Hepatocyte (in vitro differentiated cells): ENCODE measurements around the gene FRY. TPM values are rescaled to one million over a fixed set of nuclear protein-coding genes. Genes with fewer than 3 reads are reported as not detected.
A peak's percentile ranks its signal among the peaks of the same experiment; 100 is the strongest.
"Not testable (repeated sequence)": the region's sequence is repeated elsewhere in the genome, so short reads cannot be mapped to it uniquely, and the experiment has no call there.

Experiments used
- DNase-seq: peaks from one replicate; pipeline ENCODE4 v3.0.0-alpha.2; 2016; ENCODE audit warnings: low spot score
- H2AFZ ChIP-seq: fragments of 200-600 bp; sonication (generic); 2 replicates; pipeline ENCODE4 v1.6.0; 2016; ENCODE audit warnings: antibody characterized with exemption, mild to moderate bottlenecking
- H3K27ac ChIP-seq: fragments of 200-600 bp; sonication (generic); 2 replicates; pipeline ENCODE4 v1.5.1; 2016; ENCODE audit warnings: mild to moderate bottlenecking
- H3K27me3 ChIP-seq: fragments of 200-600 bp; sonication (generic); 2 replicates; pipeline ENCODE4 v1.6.1; 2016
- H3K36me3 ChIP-seq: fragments of 200-600 bp; sonication (generic); replicated peaks from 2 replicates; pipeline ENCODE4 v1.5.1; 2016; ENCODE audit warnings: low read depth; ENCODE audit not compliant: insufficient read depth
- H3K4me1 ChIP-seq: fragments of 200-600 bp; sonication (generic); 2 replicates; pipeline ENCODE4 v1.5.1; 2016; ENCODE audit warnings: mild to moderate bottlenecking, moderate library complexity; ENCODE audit not compliant: insufficient read depth
- H3K4me2 ChIP-seq: fragments of 200-600 bp; sonication (generic); 2 replicates; pipeline ENCODE4 v1.6.0; 2016
- H3K4me3 ChIP-seq: fragments of 200-600 bp; sonication (generic); 2 replicates; pipeline ENCODE4 v1.5.1; 2016; ENCODE audit warnings: mild to moderate bottlenecking
- H3K79me2 ChIP-seq: fragments of 200-600 bp; sonication (generic); 2 replicates; pipeline ENCODE4 v1.6.0; 2017; ENCODE audit warnings: mild to moderate bottlenecking
- H3K9me2 ChIP-seq: fragments of 200-600 bp; sonication (generic); replicated peaks from 2 replicates; pipeline ENCODE4 v1.6.0; 2017; ENCODE audit warnings: mild to moderate bottlenecking; ENCODE audit not compliant: insufficient read depth
- H3K9me3 ChIP-seq: fragments of 200-600 bp; sonication (generic); 2 replicates; pipeline ENCODE4 v1.5.1; 2016; ENCODE audit warnings: low read depth, mild to moderate bottlenecking
- H4K20me1 ChIP-seq: fragments of 200-600 bp; sonication (generic); 2 replicates; pipeline ENCODE4 v1.6.0; 2016; ENCODE audit warnings: mild to moderate bottlenecking; ENCODE audit not compliant: insufficient read depth, poor library complexity, severe bottlenecking
- CTCF ChIP-seq: fragments of 200-600 bp; sonication (generic); IDR thresholded peaks from 2 replicates; pipeline ENCODE4 v1.5.1; 2016; ENCODE audit warnings: antibody characterized with exemption, mild to moderate bottlenecking; ENCODE audit not compliant: poor library complexity
- EZH2 ChIP-seq: fragments of 200-600 bp; sonication (generic); IDR thresholded peaks from 2 replicates; pipeline ENCODE4 v1.6.1; 2016; ENCODE audit warnings: antibody characterized with exemption, mild to moderate bottlenecking, borderline replicate concordance
- EZH2phosphoT487 ChIP-seq: fragments of 200-600 bp; sonication (generic); IDR thresholded peaks from one replicate; pipeline ENCODE4 v1.6.1; 2018; ENCODE audit warnings: antibody characterized with exemption, mild to moderate bottlenecking, low read depth, moderate library complexity; ENCODE audit not compliant: unreplicated experiment, severe bottlenecking
- WGBS: methylation state at CpG from one replicate; pipeline ENCODE4 v1.1.6; 2016; ENCODE audit warnings: low lambda C conversion rate; ENCODE audit errors: missing lambda C conversion rate; 5-methylcytosine and 5-hydroxymethylcytosine counted together
- polyA plus RNA-seq: library from polyadenylated mRNA; unstranded; fragments of >200 nt; fragmentation: Nextera tagmentation; extraction: Ambion mirVana; gene quantifications from 2 replicates; pipeline ENCODE4 v1.2.1, GENCODE V29; 2016
- total RNA-seq: library from RNA; depleted of rRNA; stranded (reverse); fragments of >200 nt; gene quantifications from 2 replicates; pipeline ENCODE4 v1.2.3, GENCODE V29; 2014

The FRY gene
- total and polyA plus RNA-seq, 2 experiments from 2014 or later, result 2.4 to 3.7 TPM

- no peaks in the 10 kb centered on the region for H3K27me3 ChIP-seq
- DNase-seq, result no peak
- TF ChIP-seq EZH2phosphoT487, result no peak
- no peak for TF ChIP-seq CTCF
- TF ChIP-seq EZH2, result no peak
- H3K9me2 ChIP-seq, result no peaks in the 10 kb centered on the region
- H3K79me2 ChIP-seq, result no peaks in the 10 kb centered on the region
- no peak overlapping the region for H2AFZ ChIP-seq
- H3K27ac ChIP-seq, result no peak overlapping the region
- 71% methylated on average over 1 of the region's 1 CpG for WGBS
- H3K4me2 ChIP-seq, result no peak overlapping the region
- H3K4me3 ChIP-seq, result no peak overlapping the region
- no peaks in the 10 kb centered on the region for H3K36me3 ChIP-seq
- no peaks in the 10 kb centered on the region for H3K9me3 ChIP-seq
- no peaks in the 10 kb centered on the region for H4K20me1 ChIP-seq
- no peaks in the 10 kb centered on the region for H3K4me1 ChIP-seq
These were observed 33.9 kb upstream of the FRY start for GRCh38 chr13:31997641-31998040.

GRCh38 chr13:31998131-31998530 lies 33.4 kb upstream of the FRY start:
- 76% methylated on average over 6 of the region's 6 CpGs for WGBS
- DNase-seq, result peak; percentile 13
- no peaks in the 10 kb centered on the region for H3K4me1 ChIP-seq
- no peak for TF ChIP-seq EZH2phosphoT487
- no peak for TF ChIP-seq CTCF
- no peak for TF ChIP-seq EZH2
- no peaks in the 10 kb centered on the region for H3K9me3 ChIP-seq
- H3K9me2 ChIP-seq, result no peaks in the 10 kb centered on the region
- H2AFZ ChIP-seq, result no peak overlapping the region
- no peaks in the 10 kb centered on the region for H3K27me3 ChIP-seq
- no peak overlapping the region for H3K4me2 ChIP-seq
- no peaks in the 10 kb centered on the region for H4K20me1 ChIP-seq
- no peaks in the 10 kb centered on the region for H3K79me2 ChIP-seq
- H3K27ac ChIP-seq, result no peak overlapping the region
- no peaks in the 10 kb centered on the region for H3K36me3 ChIP-seq
- no peak overlapping the region for H3K4me3 ChIP-seq

- not testable (repeated sequence) for H3K27me3 ChIP-seq, H3K36me3 ChIP-seq, H3K4me2 ChIP-seq, H3K4me3 ChIP-seq, H3K9me3 ChIP-seq, H4K20me1 ChIP-seq, DNase-seq, H3K27ac ChIP-seq, H3K79me2 ChIP-seq, H3K4me1 ChIP-seq, H2AFZ ChIP-seq, H3K9me2 ChIP-seq
- 58% methylated on average over 5 of the region's 7 CpGs for WGBS
These were observed 30.8 kb upstream of the FRY start for GRCh38 chr13:32000754-32001153.

- Histone ChIP-seq H3K27me3 (no peaks in the 10 kb centered on the region), H3K9me2 (no peaks in the 10 kb centered on the region), H3K79me2 (no peaks in the 10 kb centered on the region), H2AFZ (no peak overlapping the region), H3K4me2 (no peak overlapping the region), H3K4me3 (no peak overlapping the region), H3K4me1 (no peaks in the 10 kb centered on the region), H3K27ac (no peak overlapping the region), H4K20me1 (no peaks in the 10 kb centered on the region), H3K36me3 (no peaks in the 10 kb centered on the region), H3K9me3 (no peaks in the 10 kb centered on the region)
- TF ChIP-seq EZH2, result no peak
- no peak for TF ChIP-seq EZH2phosphoT487
- TF ChIP-seq CTCF, result peak; percentile 49
- WGBS, result 54% methylated on average over 1 of the region's 1 CpG
- peak; percentile 50 for DNase-seq
These were observed 30.3 kb upstream of the FRY start for GRCh38 chr13:32001154-32001768.
